Muscle of leg (tissue), 11 donors: Measurements from ENCODE around the gene MEIS1. TPM values are rescaled to one million over a fixed set of nuclear protein-coding genes. Genes with fewer than 3 reads are reported as not detected.
"Not testable (repeated sequence)": the region's sequence is repeated elsewhere in the genome, so short reads cannot be mapped to it uniquely, and the experiment has no call there.

Experiments used
- DNase-seq: peaks from one replicate; pipeline ENCODE4 v3.0.0; 2013
- H3K27ac ChIP-seq: one replicate; pipeline ENCODE4 v1.5.1; 2013; ENCODE audit warnings: mild to moderate bottlenecking, low read length, control low read depth
- H3K27me3 ChIP-seq: one replicate; pipeline ENCODE4 v1.6.1; 2013; ENCODE audit warnings: low read length; ENCODE audit not compliant: control insufficient read depth, insufficient read depth
- H3K36me3 ChIP-seq: one replicate; pipeline ENCODE4 v1.6.1; 2013; ENCODE audit warnings: low read length; ENCODE audit not compliant: control insufficient read depth, insufficient read depth
- H3K4me1 ChIP-seq: one replicate; pipeline ENCODE4 v1.6.1; 2013; ENCODE audit warnings: low read length; ENCODE audit not compliant: control insufficient read depth, insufficient read depth
- H3K4me3 ChIP-seq: one replicate; pipeline ENCODE4 v1.5.1; 2013; ENCODE audit warnings: low read length, control low read depth
- H3K9me3 ChIP-seq: replicated peaks from 2 replicates; pipeline ENCODE4 v1.6.1; 2013; ENCODE audit warnings: low read depth, low read length; ENCODE audit not compliant: control insufficient read depth
- WGBS: methylation state at CpG from one replicate; pipeline ENCODE4 v1.1.5; 2013; ENCODE audit warnings: missing lambda C conversion rate; ENCODE audit not compliant: insufficient coverage; 5-methylcytosine and 5-hydroxymethylcytosine counted together
- polyA plus RNA-seq, 8 donors: library from polyadenylated mRNA; unstranded; fragments of 120-200 nt; gene quantifications; one replicate each; pipeline versions ENCODE4 v1.2.1 to v1.2.3, GENCODE V29; 2013; ENCODE audit warnings: inconsistent platforms in 1 of 8, low replicate concordance in 1 of 8; ENCODE audit not compliant: insufficient read length in 8 of 8, insufficient read depth in 1 of 8
- total RNA-seq: library from RNA; stranded (reverse); fragments of 120-200 nt; gene quantifications from one replicate; pipeline ENCODE4 v1.2.4, GENCODE V29; 2013

MEIS1 gene
- total and polyA plus RNA-seq, 9 donors, result 4.5 to 14.5 (median 11.0) TPM

DNA sequence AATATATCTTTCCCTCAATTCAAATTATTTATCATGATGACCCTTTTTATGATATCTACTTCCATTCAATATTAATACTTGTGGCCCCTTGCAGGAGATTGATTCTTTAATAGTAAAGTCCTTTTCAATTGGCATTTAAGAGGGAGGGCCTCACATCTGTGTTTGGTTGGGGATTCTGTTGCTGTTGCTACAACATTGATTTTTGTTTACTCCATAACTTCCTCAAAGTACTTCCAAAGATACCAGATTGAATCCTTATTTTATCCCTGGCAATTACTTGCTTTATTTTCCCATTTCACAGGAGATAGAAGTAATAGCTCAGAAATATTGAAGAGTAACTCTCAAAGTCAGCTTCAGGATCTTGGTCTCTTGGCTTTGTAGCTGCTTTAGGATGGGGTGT lies 32.8 kb downstream of the MEIS1 start:
- no peak overlapping the region for H3K27ac ChIP-seq
- H3K36me3 ChIP-seq, result peaks cover 9% of the 10 kb centered on the region
- H3K4me1 ChIP-seq, result peaks cover 2% of the 10 kb centered on the region
- H3K4me3 ChIP-seq, result no peak overlapping the region
- peak; percentile 78 for DNase-seq
- no peaks in the 10 kb centered on the region for H3K9me3 ChIP-seq
- H3K27me3 ChIP-seq, result no peaks in the 10 kb centered on the region

DNA sequence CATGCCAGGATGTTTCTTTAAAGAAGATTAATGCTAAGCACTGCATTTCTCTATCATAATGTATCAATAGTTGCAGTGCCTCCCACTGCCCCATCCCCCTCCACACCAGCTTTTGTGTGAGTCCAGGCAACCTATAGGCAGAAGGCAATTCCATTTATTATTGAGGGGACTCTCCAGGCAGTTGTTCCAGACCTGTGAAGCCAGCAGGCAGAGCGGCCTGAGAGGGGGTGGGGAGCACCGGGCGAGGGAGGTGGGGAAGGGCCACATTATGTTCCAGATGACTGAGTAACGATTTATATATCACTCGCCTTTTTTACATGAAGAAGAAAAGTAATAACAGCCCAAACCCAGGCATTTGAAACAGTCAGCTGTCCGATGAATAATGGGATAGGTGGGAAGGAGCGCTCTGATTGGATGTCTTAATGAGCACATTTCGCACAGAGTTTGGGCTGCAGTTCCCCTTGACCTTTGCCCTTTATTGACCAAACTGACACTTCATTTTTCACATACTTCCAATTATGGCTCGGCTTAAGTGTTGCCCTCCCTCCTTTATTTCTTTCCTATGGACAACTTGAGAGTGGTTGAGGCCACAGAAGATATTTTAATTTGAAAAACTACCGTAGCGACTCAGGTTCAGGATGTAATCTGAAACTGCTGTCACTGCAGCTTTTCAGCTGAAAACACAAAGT lies 34.4 kb downstream of the MEIS1 start:
- Histone ChIP-seq H3K4me1 (peaks cover 2% of the 10 kb centered on the region), H3K9me3 (no peaks in the 10 kb centered on the region), H3K36me3 (peaks cover 6% of the 10 kb centered on the region), H3K27me3 (no peaks in the 10 kb centered on the region), H3K27ac (no peak overlapping the region), H3K4me3 (no peak overlapping the region)
- no peak for DNase-seq
- 20% methylated on average over 1 of the region's 11 CpGs for WGBS

DNA sequence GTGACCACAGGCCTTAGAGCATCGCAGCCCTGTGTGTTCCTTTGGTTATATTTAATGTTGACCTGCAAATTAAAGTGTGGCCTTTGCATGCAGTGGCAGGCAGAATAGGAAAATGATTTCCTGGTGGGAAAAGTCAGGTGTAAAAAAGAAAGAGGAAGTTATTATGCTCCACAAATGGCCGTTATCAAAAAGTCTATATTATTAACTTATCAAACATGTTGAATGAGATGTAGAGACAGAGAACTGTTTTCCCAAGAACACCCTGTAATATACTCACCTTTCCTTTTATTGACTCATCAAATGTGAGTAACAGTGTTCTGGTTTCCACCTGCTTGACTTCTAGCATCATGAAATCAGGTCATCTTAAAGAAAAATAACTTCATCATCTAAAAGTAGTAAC lies 35.3 kb downstream of the MEIS1 start:
- WGBS, result no CpG with 5 or more reads among the region's 2 CpGs
- no peak overlapping the region for H3K27ac ChIP-seq

GRCh38 chr2:66472225-66472843 lies 37.4 kb downstream of the MEIS1 start:
- Histone ChIP-seq H3K27me3 (no peaks in the 10 kb centered on the region), H3K36me3 (peaks cover 3% of the 10 kb centered on the region), H3K4me3 (no peak overlapping the region), H3K9me3 (no peaks in the 10 kb centered on the region), H3K27ac (no peak overlapping the region), H3K4me1 (peaks cover 3% of the 10 kb centered on the region)
- no peak for DNase-seq
- 100% methylated on average over 2 of the region's 5 CpGs for WGBS

More for the DNA sequence above, 35.3 kb downstream of the MEIS1 start:
- Histone ChIP-seq H3K4me1 (peaks cover 2% of the 10 kb centered on the region), H3K9me3 (no peaks in the 10 kb centered on the region), H3K27me3 (no peaks in the 10 kb centered on the region), H3K36me3 (peaks cover 5% of the 10 kb centered on the region), H3K4me3 (no peak overlapping the region)
- DNase-seq, result no peak

- peaks cover 2% of the 10 kb centered on the region for H3K4me1 ChIP-seq
- H3K36me3 ChIP-seq, result peaks cover 3% of the 10 kb centered on the region
- no peak overlapping the region for H3K27ac ChIP-seq
- no peaks in the 10 kb centered on the region for H3K27me3 ChIP-seq
- H3K9me3 ChIP-seq, result no peaks in the 10 kb centered on the region
- no peak for DNase-seq
- H3K4me3 ChIP-seq, result no peak overlapping the region
- WGBS, result 90% methylated on average over 2 of the region's 4 CpGs
Measured at GRCh38 chr2:66477135-66477842, 42.4 kb downstream of the MEIS1 start.

DNA sequence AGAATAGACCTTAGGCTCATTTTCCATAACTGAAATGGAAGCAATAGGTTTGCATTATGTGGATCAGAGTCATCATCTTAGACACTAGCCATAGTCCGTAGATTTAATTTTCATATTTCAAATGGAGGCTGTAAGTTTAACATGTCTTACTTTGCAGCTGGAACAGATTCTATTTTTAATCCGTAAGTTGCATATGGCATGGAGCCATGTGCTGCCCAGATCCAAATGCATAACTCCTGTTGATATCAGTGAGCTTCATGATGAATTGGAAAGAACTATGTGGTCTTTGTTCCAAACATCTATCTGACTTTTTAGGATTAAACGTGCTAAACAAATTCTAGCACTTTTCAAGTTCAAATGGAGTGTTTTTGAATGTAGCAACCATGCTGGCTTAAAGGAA lies 43.4 kb downstream of the MEIS1 start:
- Histone ChIP-seq H3K27ac (no peak overlapping the region), H3K27me3 (no peaks in the 10 kb centered on the region), H3K9me3 (no peaks in the 10 kb centered on the region), H3K36me3 (peaks cover 3% of the 10 kb centered on the region), H3K4me1 (peaks cover 2% of the 10 kb centered on the region), H3K4me3 (no peak overlapping the region)
- DNase-seq, result no peak
- WGBS, result 14% methylated on average over 1 of the region's 3 CpGs

- Histone ChIP-seq H3K4me3 (no peak overlapping the region), H3K27ac (no peak overlapping the region), H3K9me3 (no peaks in the 10 kb centered on the region), H3K4me1 (peaks cover 2% of the 10 kb centered on the region), H3K36me3 (peaks cover 3% of the 10 kb centered on the region), H3K27me3 (no peaks in the 10 kb centered on the region)
- no CpG with 5 or more reads among the region's 2 CpGs for WGBS
- no peak for DNase-seq
Measured at GRCh38 chr2:66478731-66479316, 43.9 kb downstream of the MEIS1 start.

- WGBS, result no CpG with 5 or more reads among the region's 2 CpGs
- H3K36me3 ChIP-seq, result no peaks in the 10 kb centered on the region
- H3K27ac ChIP-seq, result no peak overlapping the region
- H3K9me3 ChIP-seq, result no peaks in the 10 kb centered on the region
- peak; percentile 29 for DNase-seq
- H3K27me3 ChIP-seq, result no peaks in the 10 kb centered on the region
- no peak overlapping the region for H3K4me3 ChIP-seq
- H3K4me1 ChIP-seq, result peaks cover 2% of the 10 kb centered on the region
Measured at GRCh38 chr2:66481100-66481549, 46.2 kb downstream of the MEIS1 start.

DNA sequence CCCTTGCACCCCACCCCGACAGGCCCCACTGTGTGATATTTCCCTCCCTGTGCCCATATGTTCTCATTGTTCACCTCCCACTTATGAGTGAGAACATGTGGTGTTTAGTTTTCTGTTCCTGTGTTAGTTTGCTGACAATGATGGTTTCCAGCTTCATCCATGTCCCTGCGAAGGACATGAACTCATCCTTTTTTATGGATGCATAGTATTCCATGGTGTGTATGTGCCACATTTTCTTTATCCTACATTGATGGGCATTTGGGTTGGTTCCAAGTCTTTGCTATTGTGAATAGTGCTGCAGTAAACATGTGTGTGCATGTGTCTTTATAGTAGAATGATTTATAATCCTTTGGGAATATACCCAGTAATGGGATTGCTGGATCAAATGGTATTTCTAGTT lies 50.3 kb downstream of the MEIS1 start:
- H3K27me3 ChIP-seq, DNase-seq, H3K4me1 ChIP-seq, H3K4me3 ChIP-seq, H3K36me3 ChIP-seq, H3K9me3 ChIP-seq, H3K27ac ChIP-seq: not testable (repeated sequence)
- WGBS, result no CpG with 5 or more reads among the region's 2 CpGs

DNA sequence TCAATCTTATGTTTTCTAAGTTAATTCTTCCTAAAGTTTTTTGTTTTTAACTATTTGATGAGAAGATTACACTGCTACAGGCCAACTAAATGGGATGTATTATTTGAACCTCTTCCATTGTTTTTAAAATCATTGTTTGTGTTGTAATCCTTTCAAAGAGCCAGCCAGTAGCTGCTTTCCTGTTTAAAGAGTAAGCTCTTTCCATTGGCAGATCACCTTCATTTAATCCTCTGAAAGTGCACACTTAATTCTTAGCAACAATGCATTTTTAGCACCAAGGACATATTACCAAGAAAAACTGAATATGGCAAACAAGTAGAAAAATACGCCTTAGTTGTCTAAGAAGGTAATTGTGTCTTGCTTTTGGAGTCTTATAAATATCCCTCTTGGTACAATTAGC lies 54.0 kb downstream of the MEIS1 start:
- H3K9me3 ChIP-seq, result no peaks in the 10 kb centered on the region
- H3K27ac ChIP-seq, result no peak overlapping the region
- no peak overlapping the region for H3K4me3 ChIP-seq
- WGBS, result no CpG with 5 or more reads among the region's 1 CpG
- H3K36me3 ChIP-seq, result no peaks in the 10 kb centered on the region
- no peak for DNase-seq
- no peaks in the 10 kb centered on the region for H3K27me3 ChIP-seq
- H3K4me1 ChIP-seq, result no peaks in the 10 kb centered on the region
